K562 (cell line): ENCODE measurements around the gene C16orf86. TPM values are rescaled to one million over a fixed set of nuclear protein-coding genes. Genes with fewer than 3 reads are reported as not detected.

Experiments
- ATAC-seq: fragments of 200-7000 bp; cut with Tn5 transposase; 3 replicates; pipeline ENCODE4 v1.9.1; 2020; ENCODE audit warnings: moderate library complexity
- BruUV-seq: library from RNA; stranded (reverse); fragments of 400-500 nt; replicated peaks from 2 replicates; lab custom pipeline; 2021; lab: Mats Ljungman, UMichigan
- CTCF ChIA-PET: fragments of 300-600 bp; formaldehyde crosslinking; extraction: SDS; loops from one replicate; lab custom pipeline; 2021; ENCODE audit warnings: low intra/inter-chr PET ratio; lab: Yijun Ruan, JAX
- POLR2A ChIA-PET: fragments of 300-600, 350-650 bp; sonication (Branson Sonifier 250); formaldehyde crosslinking; extraction: SDS; loops from one replicate; lab custom pipeline; 2021; ENCODE audit warnings: antibody characterized with exemption, inconsistent platforms; lab: Yijun Ruan, JAX
- DNase-seq, 4 experiments: peaks; one replicate each; pipeline versions ENCODE4 v3.0.0 to v3.0.0-alpha.2; 2011 to 2018; ENCODE audit warnings: low spot score in 3 of 4, mixed read lengths in 3 of 4; ENCODE audit errors: extremely low read depth in 1 of 4
- FAIRE-seq: peaks from 2 replicates; lab custom pipeline; 2011; peaks lifted over from hg19 to GRCh38; lab: Jason Lieb, UNC
- H2AFZ ChIP-seq: 2 replicates; pipeline ENCODE4 v1.6.0; 2011; ENCODE audit warnings: low read depth, low read length, control low read depth, inconsistent platforms
- H3K27ac ChIP-seq: fragments of 200-600 bp; 3 replicates; pipeline ENCODE4 v1.8.0; 2011; ENCODE audit warnings: low read depth, mild to moderate bottlenecking, control low read depth, inconsistent platforms, low read length, moderate library complexity, mixed read lengths; ENCODE audit errors: extremely low read depth
- H3K27me3 ChIP-seq, 2 experiments: fragments of 300-600 bp in 1 of 2; 2 replicates in 1 of 2; 3 replicates in 1 of 2; pipeline versions ENCODE4 v1.6.0 to v1.8.0; 2011; ENCODE audit warnings: inconsistent platforms in 2 of 2, low read length in 2 of 2, mild to moderate bottlenecking in 1 of 2, mixed read lengths in 1 of 2, moderate library complexity in 1 of 2; ENCODE audit not compliant: control insufficient read depth in 2 of 2, insufficient read depth in 2 of 2
- H3K36me3 ChIP-seq: fragments of 300-600 bp; 3 replicates; pipeline ENCODE4 v1.8.0; 2011; ENCODE audit warnings: mild to moderate bottlenecking, low read length, inconsistent platforms; ENCODE audit not compliant: control insufficient read depth, insufficient read depth
- H3K4me1 ChIP-seq, 2 experiments: fragments of 200-600 bp in 1 of 2; replicated peaks in 1 of 2; 2 replicates in 1 of 2; 3 replicates in 1 of 2; pipeline versions ENCODE4 v1.5.1 to v1.8.0; 2011; ENCODE audit warnings: inconsistent platforms in 2 of 2, low read length in 2 of 2, mild to moderate bottlenecking in 1 of 2, mixed read lengths in 1 of 2, moderate library complexity in 1 of 2; ENCODE audit not compliant: control insufficient read depth in 2 of 2, insufficient read depth in 2 of 2
- H3K4me2 ChIP-seq: 2 replicates; pipeline ENCODE4 v1.6.1; 2011; ENCODE audit warnings: low read length, control low read depth, inconsistent platforms, mixed read lengths; ENCODE audit not compliant: insufficient read depth
- H3K4me3 ChIP-seq: fragments of 200-600 bp; sonication (generic), shearing (Covaris generic); 2 replicates; pipeline ENCODE4 v1.5.1; 2016; ENCODE audit warnings: control low read depth, inconsistent platforms
- H3K79me2 ChIP-seq: fragments of 200-600 bp; 3 replicates; pipeline ENCODE4 v1.8.0; 2011; ENCODE audit warnings: low read length, inconsistent platforms; ENCODE audit not compliant: control insufficient read depth, insufficient read depth
- H3K9ac ChIP-seq, 2 experiments: 2 replicates each; pipeline versions ENCODE4 v1.6.0 to v1.6.1; 2011; ENCODE audit warnings: low read depth in 2 of 2, low read length in 2 of 2, control low read depth in 1 of 2, inconsistent platforms in 1 of 2, mild to moderate bottlenecking in 1 of 2, mixed read lengths in 1 of 2; ENCODE audit not compliant: insufficient read depth in 1 of 2
- H3K9me1 ChIP-seq: one replicate; pipeline ENCODE4 v1.6.0; 2011; ENCODE audit warnings: inconsistent platforms, mild to moderate bottlenecking, low read length, moderate library complexity; ENCODE audit not compliant: control insufficient read depth, insufficient read depth
- H3K9me3 ChIP-seq: replicated peaks from 2 replicates; pipeline ENCODE4 v1.5.1; 2011; ENCODE audit warnings: low read depth, low read length, inconsistent platforms; ENCODE audit not compliant: control insufficient read depth, insufficient read depth
- H4K20me1 ChIP-seq: replicated peaks from 2 replicates; pipeline ENCODE4 v1.6.1; 2011; ENCODE audit warnings: low read length, inconsistent platforms, mixed read lengths; ENCODE audit not compliant: control insufficient read depth, insufficient read depth
- E2F6 ChIP-seq, 2 experiments: IDR thresholded peaks; 2 replicates each; pipeline ENCODE4 v1.6.1; 2011; ENCODE audit warnings: borderline replicate concordance in 1 of 2, control low read depth in 1 of 2, low read depth in 1 of 2, low read length in 1 of 2, mild to moderate bottlenecking in 1 of 2, mixed read lengths in 1 of 2, moderate library complexity in 1 of 2; ENCODE audit not compliant: insufficient read depth in 1 of 2, insufficient read length in 1 of 2, poor library complexity in 1 of 2, severe bottlenecking in 1 of 2; ENCODE audit errors: extremely low read depth in 1 of 2
- HEY1 ChIP-seq: fragments of 250-450 bp; sonication (Bioruptor Pico); IDR thresholded peaks from 2 replicates; pipeline ENCODE4 v1.5.0; 2020; ENCODE audit warnings: mild to moderate bottlenecking, moderate library complexity, borderline replicate concordance
- HMG20B ChIP-seq: fragments of 250-450 bp; sonication (Bioruptor Pico); IDR thresholded peaks from 2 replicates; pipeline ENCODE4 v1.5.0; 2021; ENCODE audit warnings: mild to moderate bottlenecking
- POLR2A ChIP-seq: fragments of 450-650 bp; conservative IDR thresholded peaks from 2 replicates; pipeline ENCODE4 v1.6.1; 2016
- PPARD ChIP-seq: fragments of 250-450 bp; sonication (Bioruptor Pico); IDR thresholded peaks from 2 replicates; pipeline ENCODE4 v1.8.0; 2022; ENCODE audit warnings: inconsistent platforms, mild to moderate bottlenecking, moderate library complexity
- SIN3A ChIP-seq, 2 experiments: fragments of 150-350 bp in 1 of 2; IDR thresholded peaks; 2 replicates each; pipeline ENCODE4 v1.6.1; 2011 to 2016; ENCODE audit warnings: borderline replicate concordance in 2 of 2, low read depth in 2 of 2, low read length in 2 of 2, mild to moderate bottlenecking in 2 of 2, moderate library complexity in 2 of 2; ENCODE audit not compliant: control insufficient read depth in 1 of 2
- ZKSCAN3 ChIP-seq: fragments of 250-450 bp; sonication (Bioruptor Pico); IDR thresholded peaks from 2 replicates; pipeline ENCODE4 v1.4.0; 2020
- ZNF79 ChIP-seq: fragments of 250-450 bp; sonication (Bioruptor Pico); IDR thresholded peaks from 2 replicates; pipeline ENCODE4 v1.4.0; 2020; ENCODE audit warnings: low read depth, mild to moderate bottlenecking, moderate library complexity
- WGBS: fragments of 100-300 bp; shearing (Covaris generic); methylation state at CpG from one replicate; pipeline ENCODE4 v1.1.6; 2016; ENCODE audit warnings: low coverage, mixed read lengths; ENCODE audit not compliant: insufficient coverage; ENCODE audit errors: missing lambda C conversion rate; 5-methylcytosine and 5-hydroxymethylcytosine counted together
- in situ Hi-C: fragments of 300-500 bp; cut with MboI; formaldehyde crosslinking; loops from 4 replicates; pipeline ENCODE4 v1.15.0; 2018; ENCODE audit warnings: inconsistent platforms, mixed read lengths
- intact Hi-C: fragments of 100-400 bp; cut with micrococcal nuclease; formaldehyde crosslinking; loops from 2 replicates; pipeline ENCODE4 v1.14.2; 2022
- polyA plus RNA-seq, 8 experiments: library from polyadenylated mRNA; depleted of rRNA in 4 of 8; stranded (reverse) in 5 of 8; unstranded in 3 of 8; fragments of >200 nt; fragmentation: Nextera tagmentation in 2 of 8; fragmentation: Illumina TruSeq in 1 of 8; extraction: Ambion mirVana in 2 of 8; extraction: Trizol in 1 of 8; gene quantifications; 2 replicates each; pipeline versions ENCODE4 v1.2.1 to v1.2.3, GENCODE V29; 2011 to 2014; ENCODE audit warnings: inconsistent platforms in 1 of 8, missing spikeins in 1 of 8
- total RNA-seq, 7 experiments: library from RNA; depleted of rRNA in 6 of 7; stranded (reverse); fragments of >200 nt in 6 of 7; fragmentation: Illumina TruSeq in 2 of 7; extraction: Trizol in 2 of 7; gene quantifications; 2 replicates each; pipeline versions ENCODE4 v1.2.1 to v1.2.3, GENCODE V29; 2011 to 2021; ENCODE audit warnings: low replicate concordance in 1 of 7

The C16orf86 gene
- total and polyA plus RNA-seq, 9 of the 15 experiments (the other 6 are each of a cell fraction or from before 2014, with no cell fraction given): 0.13 to 1.2 (median 0.27) TPM; not detected in 3

- TF ChIP-seq HMG20B (no peak), E2F6 (IDR thresholded peaks at IDR 0.05; ENCODE audit: borderline replicate concordance in 1 of 2, extremely low read depth in 1 of 2, insufficient read depth in 1 of 2, insufficient read length in 1 of 2, low read depth in 1 of 2, low read length in 1 of 2, poor library complexity in 1 of 2, severe bottlenecking in 1 of 2) (peak in 1 of 2 experiments; percentile 9), ZKSCAN3 (no peak), SIN3A (IDR thresholded peaks at IDR 0.05; ENCODE audit: borderline replicate concordance in 2 of 2, control insufficient read depth in 1 of 2, low read depth in 2 of 2, low read length in 2 of 2) (0 out of 4 replicates have a peak, but pooled peaks of 1 of the 2 experiments have one; percentile 20), POLR2A (no peak), ZNF79 (no peak), PPARD (CRISPR knock-in tag) (no peak), HEY1 (no peak)
- no peaks in the 10 kb centered on the region for H3K27me3 ChIP-seq
- CTCF ChIA-PET: interaction anchor here (1.8 to 3.0 kb wide), 3 partner anchors 105 to 174 kb away, joined by 8 to 25 read pairs (median 10); partner anchors contain the start of gene CTCF
- 0 out of 2 replicates have a peak overlapping the region, but pooled peaks have one; percentile 74 for H3K4me2 ChIP-seq
- intact Hi-C loops: loop anchor here (2.0 kb wide), 1 partner anchor 105 kb away; the partner anchor contains the start of gene CTCF
- BruUV-seq: no TSS peak
- POLR2A ChIA-PET: interaction anchor here (0.6 to 1.1 kb wide), 4 partner anchors 9 to 526 kb away, joined by 3 to 4 read pairs (median 3); no protein-coding TSS in a partner anchor
- WGBS: 75% methylated on average over 9 of the region's 10 CpGs
- DNase-seq (no peak), FAIRE-seq (no peak), ATAC-seq (no peak)
- H3K4me3 ChIP-seq: no peak overlapping the region
- H3K9me1 ChIP-seq: no peaks in the 10 kb centered on the region
- H3K79me2 ChIP-seq: peaks cover 3% of the 10 kb centered on the region; the same call in 1 of the 3 replicates
- peak overlapping the region in 1 of 2 experiments; percentile 95; a peak in 1 of 4 replicates for H3K9ac ChIP-seq
- in situ Hi-C loops: loop anchor here (5.0 kb wide), 1 partner anchor 260 kb away; no protein-coding TSS in a partner anchor
- H3K36me3 ChIP-seq: peaks cover 7% of the 10 kb centered on the region; the same call in 2 of the 3 replicates
- peak overlapping the region; percentile 99 for H2AFZ ChIP-seq
- H3K9me3 ChIP-seq: no peaks in the 10 kb centered on the region
- H4K20me1 ChIP-seq: peaks cover 2% of the 10 kb centered on the region; the same call in 1 of the 2 replicates
- H3K4me1 ChIP-seq: peaks cover 14 to 40% of the 10 kb centered on the region in 2 experiments
- H3K27ac ChIP-seq: no peak overlapping the region
These were observed 821 bp downstream of the C16orf86 start for GRCh38 chr16:67667453-67667816.
